Endothelial cell of hepatic sinusoid (primary cell): ENCODE measurements around the gene LTB4R.

Experiments used
- in situ Hi-C: cut with HindIII; loops from 2 replicates; pipeline ENCODE4 v1.10.0; 2017; ENCODE audit warnings: low sequenced_read_pairs

Gene LTB4R, protein sequence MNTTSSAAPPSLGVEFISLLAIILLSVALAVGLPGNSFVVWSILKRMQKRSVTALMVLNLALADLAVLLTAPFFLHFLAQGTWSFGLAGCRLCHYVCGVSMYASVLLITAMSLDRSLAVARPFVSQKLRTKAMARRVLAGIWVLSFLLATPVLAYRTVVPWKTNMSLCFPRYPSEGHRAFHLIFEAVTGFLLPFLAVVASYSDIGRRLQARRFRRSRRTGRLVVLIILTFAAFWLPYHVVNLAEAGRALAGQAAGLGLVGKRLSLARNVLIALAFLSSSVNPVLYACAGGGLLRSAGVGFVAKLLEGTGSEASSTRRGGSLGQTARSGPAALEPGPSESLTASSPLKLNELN

GRCh38 chr14:24310646-24311604 lies at the start of gene LTB4R:
Gene LTB4R, plus strand, starts transcription at chr14:24311502. Its CDS starts 4,150 bp downstream, at chr14:24315652.
- in situ Hi-C loops = no loop called here

GRCh38 chr14:24261969-24262327 lies 49.4 kb upstream of the LTB4R start:
- in situ Hi-C loops = loop anchor here (5.0 kb wide), 1 partner anchor 35 kb away; the partner anchor contains the start of genes DHRS1 and NOP9

DNA sequence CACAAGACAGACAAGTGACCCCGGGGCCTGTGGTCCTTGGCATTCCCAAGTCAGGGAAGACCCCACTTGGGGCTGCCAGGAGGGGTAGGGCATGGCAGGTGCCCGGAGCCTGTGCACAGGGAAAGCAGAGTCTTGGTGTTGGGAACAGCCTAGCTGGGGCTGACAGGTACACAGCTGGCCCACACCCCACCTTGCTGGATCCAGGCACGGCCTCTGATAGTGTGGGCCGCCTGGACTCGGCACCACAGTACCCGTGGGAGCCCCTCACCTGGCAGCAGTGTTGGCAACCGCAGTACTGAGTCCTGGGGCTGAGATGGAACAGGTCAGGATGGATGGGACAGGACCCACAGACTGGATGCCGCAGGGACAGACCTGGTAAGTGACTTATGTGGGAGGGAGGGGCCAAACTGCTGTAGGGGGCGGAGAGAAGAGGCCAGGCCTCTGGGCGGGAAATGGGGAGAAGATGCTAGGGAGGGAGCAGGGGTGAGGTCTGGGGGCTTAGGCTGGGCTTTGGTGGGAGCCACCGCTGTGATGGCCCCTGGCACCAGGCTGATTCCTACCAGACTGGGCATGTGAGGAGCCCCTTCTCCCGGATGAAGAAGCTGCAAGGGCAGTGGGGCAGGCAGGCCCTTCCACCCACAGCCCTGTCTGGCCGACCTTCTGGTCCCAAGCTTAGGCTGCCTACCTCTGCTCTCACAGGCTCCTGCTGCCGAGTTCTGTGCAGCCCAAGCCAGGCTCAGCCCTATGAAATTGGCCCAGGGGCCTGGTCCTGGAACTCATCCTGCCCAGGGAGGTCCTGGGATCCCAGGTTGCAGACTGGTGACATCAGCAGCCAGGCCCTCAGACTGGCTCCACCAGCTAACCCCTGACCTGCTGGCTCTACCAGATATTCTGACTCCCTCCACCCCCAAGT lies 48.2 kb upstream of the LTB4R start, which contains the start of gene TGM1:
TGM1 (minus strand) TSS at position 357 of the 913 bp plus-strand sequence. CDS start 825 bp downstream, outside the sequence.
- in situ Hi-C loops = loop anchor here (5.0 kb wide), 1 partner anchor 34 kb away; the partner anchor contains the start of genes DHRS1 and NOP9

- in situ Hi-C loops = loop anchor here (5.0 kb wide), 1 partner anchor 33 kb away; the partner anchor contains the start of genes DHRS1 and NOP9
Measured at GRCh38 chr14:24263848-24264247, 47.5 kb upstream of the LTB4R start.

DNA sequence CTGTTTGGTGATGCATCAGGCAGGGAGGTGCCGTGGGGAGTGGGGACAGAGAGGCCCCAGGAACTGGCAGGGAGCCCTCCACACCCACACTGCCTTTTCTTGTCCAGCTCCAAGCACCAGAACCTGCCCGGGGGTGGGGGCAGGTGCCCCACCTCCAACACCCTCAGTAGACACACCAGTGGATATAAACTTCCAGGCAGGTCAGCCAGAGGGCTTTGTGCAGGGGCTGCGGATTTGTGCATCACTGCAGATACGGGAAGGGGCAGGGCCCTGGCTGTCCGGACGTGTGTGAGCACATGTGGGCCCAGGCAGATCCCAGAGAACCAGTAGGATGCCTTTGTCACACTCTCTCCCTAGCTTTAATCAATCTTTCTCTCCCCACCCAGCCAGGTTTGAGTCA lies 47.0 kb upstream of the LTB4R start:
- in situ Hi-C loops = loop anchor here (5.0 kb wide), 1 partner anchor 33 kb away; the partner anchor contains the start of genes DHRS1 and NOP9

- in situ Hi-C loops = loop anchor here (5.0 kb wide), 1 partner anchor 59 kb away; the partner anchor contains the start of gene TSSK4
Measured at GRCh38 chr14:24266344-24267244, 44.7 kb upstream of the LTB4R start.

DNA sequence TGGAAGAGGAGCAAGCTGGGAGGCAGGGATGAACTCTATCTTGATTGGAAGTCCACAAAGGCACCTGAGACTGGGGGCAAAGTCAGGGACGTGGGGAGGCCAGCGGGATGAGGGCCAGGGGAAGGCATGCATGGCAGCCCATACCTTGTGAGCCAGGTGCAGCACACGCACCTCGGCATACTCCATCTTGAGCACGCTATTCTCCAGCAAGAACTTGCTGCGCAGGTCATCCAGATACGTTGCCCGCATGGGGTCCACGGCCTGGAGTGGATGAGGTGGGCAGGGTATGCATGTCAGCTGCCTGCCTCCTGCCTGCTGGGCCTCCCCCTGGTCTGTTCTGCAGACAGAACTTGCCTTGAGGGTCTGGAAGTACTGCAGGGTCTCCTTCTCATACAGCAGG lies 43.8 kb upstream of the LTB4R start:
- in situ Hi-C loops = loop anchor here (5.0 kb wide), 1 partner anchor 60 kb away; the partner anchor contains the start of gene TSSK4

- in situ Hi-C loops = loop anchor here (5.0 kb wide), 1 partner anchor 61 kb away; the partner anchor contains the start of gene TSSK4
Measured at GRCh38 chr14:24268225-24268624, 43.1 kb upstream of the LTB4R start.

DNA sequence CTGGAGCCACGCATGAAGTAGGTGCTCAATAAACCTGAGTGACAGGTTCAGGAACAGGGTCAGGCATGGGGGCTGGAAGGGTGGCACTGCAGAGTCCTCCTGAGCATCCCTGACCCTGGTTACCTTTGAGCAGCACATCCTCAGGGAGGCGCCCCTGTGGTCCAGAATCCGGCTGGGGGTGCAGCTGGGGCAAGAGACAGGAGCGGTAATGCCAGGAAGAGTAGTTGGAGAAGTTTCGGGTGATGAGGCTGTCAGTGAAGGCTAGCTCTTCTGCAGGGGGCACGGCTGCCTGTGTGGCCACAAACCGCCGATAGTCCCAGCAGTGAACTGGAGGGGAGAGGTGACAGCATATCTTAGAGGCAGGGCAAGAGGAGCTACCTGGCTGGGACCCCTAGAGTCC lies 41.9 kb upstream of the LTB4R start:
- in situ Hi-C loops = loop anchor here (5.0 kb wide), 1 partner anchor 62 kb away; the partner anchor contains the start of gene TSSK4

GRCh38 chr14:24269910-24270536 lies 41.3 kb upstream of the LTB4R start:
- in situ Hi-C loops = loop anchor here (5.0 kb wide), 1 partner anchor 63 kb away; the partner anchor contains the start of gene TSSK4

- in situ Hi-C loops = no loop called here
Measured at GRCh38 chr14:24270537-24271133, 40.7 kb upstream of the LTB4R start.

DNA sequence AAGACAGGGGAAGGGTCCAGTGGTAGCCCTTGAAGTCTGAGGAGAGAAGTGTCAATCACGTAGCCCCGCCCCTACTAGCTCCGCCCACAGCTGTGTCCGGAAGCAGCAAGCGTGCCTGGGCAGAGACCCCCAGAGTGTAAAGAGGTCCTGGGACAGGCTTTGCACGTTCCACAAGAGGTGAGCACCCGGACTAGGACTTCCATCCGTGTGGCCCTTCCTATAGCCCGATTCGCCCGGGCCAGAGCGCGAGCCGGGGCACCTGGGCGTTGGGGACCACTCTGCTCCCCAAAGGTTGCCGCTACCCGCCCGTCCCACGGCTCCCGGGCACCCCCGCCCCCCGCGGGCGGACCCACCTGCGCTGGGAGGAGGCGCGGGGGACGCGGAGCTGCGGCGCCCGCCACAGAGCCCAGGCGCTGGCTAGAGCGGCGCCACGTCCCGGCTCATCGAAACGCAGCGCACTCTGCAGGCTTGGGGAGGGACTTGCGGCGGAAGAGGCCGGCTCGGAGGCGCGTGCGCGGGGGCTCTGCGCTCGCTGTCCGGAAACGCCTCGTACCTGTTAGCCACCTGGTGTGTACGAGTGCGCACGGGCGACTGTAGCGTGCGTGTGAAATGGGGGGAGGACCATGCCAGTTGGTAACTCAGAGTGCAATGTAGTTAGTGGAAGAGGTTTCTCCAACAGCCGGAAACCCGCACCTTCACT lies 40.0 kb upstream of the LTB4R start, which contains the start of gene RABGGTA:
RABGGTA (minus strand) TSS at position 464 of the 700 bp plus-strand sequence. CDS start 482 bp downstream, outside the sequence.
- in situ Hi-C loops = no loop called here

DNA sequence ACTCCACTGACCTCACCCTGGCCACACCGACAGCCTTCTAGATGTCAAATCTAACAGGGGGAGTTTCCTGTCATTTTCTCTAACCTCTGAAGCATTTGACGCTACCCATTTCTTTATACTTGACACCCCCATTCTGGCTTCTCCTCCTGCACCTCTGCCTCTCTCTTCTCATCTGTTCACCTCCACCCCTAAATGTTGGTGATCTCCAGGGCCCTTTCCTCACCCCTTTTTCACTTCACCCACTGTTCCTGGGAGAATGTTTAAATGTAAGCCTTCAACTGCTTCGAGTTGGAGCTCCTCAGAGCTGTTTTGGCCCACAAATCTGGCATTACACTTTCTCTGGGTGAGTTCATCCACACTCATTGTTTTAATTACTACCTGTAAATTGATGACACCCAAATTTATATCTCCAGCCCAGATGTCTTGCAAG lies 39.5 kb upstream of the LTB4R start:
- in situ Hi-C loops = no loop called here

- in situ Hi-C loops = no loop called here
Measured at GRCh38 chr14:24272467-24272866, 38.8 kb upstream of the LTB4R start.

DNA sequence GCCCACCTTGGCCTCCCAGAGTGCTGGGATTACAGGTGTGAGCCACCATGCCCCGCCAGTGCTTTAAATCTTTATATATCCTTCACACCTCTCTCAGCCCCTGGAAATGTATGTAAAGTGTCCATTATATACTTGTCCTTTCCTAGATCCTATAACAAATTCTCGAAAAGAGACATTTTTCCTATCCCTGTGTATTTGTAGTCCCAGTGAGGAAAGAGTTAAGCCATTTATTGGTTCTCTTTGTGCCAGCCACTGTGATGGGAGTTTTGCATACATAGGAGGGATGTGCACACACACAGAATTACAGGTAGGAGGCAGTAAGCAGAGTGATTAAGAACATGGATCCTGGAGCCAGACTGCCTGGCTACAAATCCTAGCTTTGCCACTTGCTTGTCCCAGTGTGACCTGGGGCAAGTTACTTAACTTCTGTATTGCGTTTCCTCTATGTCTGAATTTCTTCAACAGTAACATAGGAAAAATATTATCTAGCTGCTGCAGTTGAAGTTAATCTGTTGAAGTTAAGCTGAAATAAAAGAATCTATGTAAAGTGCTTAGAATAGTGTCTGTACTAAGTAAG lies 37.8 kb upstream of the LTB4R start:
- in situ Hi-C loops = no loop called here

GRCh38 chr14:24274101-24274543 lies 37.2 kb upstream of the LTB4R start:
- in situ Hi-C loops = no loop called here

GRCh38 chr14:24277071-24277470 lies 34.2 kb upstream of the LTB4R start:
- in situ Hi-C loops = loop anchor here (5.0 kb wide), 1 partner anchor 60 kb away; the partner anchor contains the start of genes ADCY4 and RIPK3
